Measurements from ENCODE around the gene DAB1. TPM values are rescaled to one million over a fixed set of nuclear protein-coding genes. Genes with fewer than 3 reads are reported as not detected.

The DAB1 gene
- total and polyA plus RNA-seq, 7 donors: under 0.01 to 1.1 (median 0.75) TPM; not detected in 1

GRCh38 chr1:57209495-57209894 is 214.4 kb downstream of the DAB1 start:
- Histone ChIP-seq H3K36me3 (no peaks in the 10 kb centered on the region), H3K9me3 (no peaks in the 10 kb centered on the region), H3K27ac (no peak overlapping the region), H3K27me3 (no peaks in the 10 kb centered on the region), H3K4me3 (no peak overlapping the region), H3K4me1 (no peaks in the 10 kb centered on the region)
- no peak for DNase-seq
- intact Hi-C loops (cut with DNase I): no loop called here
- WGBS, 2 donors: 83 to 90% methylated on average over 1 of the region's 1 CpG
- no peak for TF ChIP-seq EP300 (IDR thresholded peaks at IDR 0.05)
- TF ChIP-seq CTCF (IDR thresholded peaks at IDR 0.05): no peak

GRCh38 chr1:57208741-57209302 is 215.0 kb downstream of the DAB1 start:
- WGBS, 2 donors: 50 to 85% methylated on average over 1 of the region's 1 CpG
- no peaks in the 10 kb centered on the region for H3K4me1 ChIP-seq
- no peak for TF ChIP-seq POLR2A (IDR thresholded peaks at IDR 0.05)
- no peak for TF ChIP-seq POLR2AphosphoS5 (IDR thresholded peaks at IDR 0.05)
- TF ChIP-seq EP300 (IDR thresholded peaks at IDR 0.05): no peak
- no peak overlapping the region for H3K27ac ChIP-seq
- intact Hi-C loops (cut with DNase I): no loop called here
- H3K4me3 ChIP-seq: no peak overlapping the region
- no peaks in the 10 kb centered on the region for H3K27me3 ChIP-seq
- DNase-seq: no peak
- no peaks in the 10 kb centered on the region for H3K9me3 ChIP-seq
- H3K36me3 ChIP-seq: no peaks in the 10 kb centered on the region

GRCh38 chr1:57206038-57206437 is 217.8 kb downstream of the DAB1 start:
- Histone ChIP-seq H3K9me3 (no peaks in the 10 kb centered on the region), H3K27ac (no peak overlapping the region), H3K27me3 (no peaks in the 10 kb centered on the region), H3K4me3 (no peak overlapping the region), H3K4me1 (no peaks in the 10 kb centered on the region), H3K36me3 (no peaks in the 10 kb centered on the region)
- DNase-seq: no peak
- TF ChIP-seq POLR2A (IDR thresholded peaks at IDR 0.05) (no peak), CTCF (IDR thresholded peaks at IDR 0.05) (no peak), EP300 (IDR thresholded peaks at IDR 0.05) (no peak), POLR2AphosphoS5 (IDR thresholded peaks at IDR 0.05) (no peak)
- intact Hi-C loops (cut with DNase I): no loop called here

GRCh38 chr1:57204942-57205787 is 218.7 kb downstream of the DAB1 start:
- H3K4me3 ChIP-seq: no peak overlapping the region
- no peak overlapping the region for H3K27ac ChIP-seq
- DNase-seq: no peak
- TF ChIP-seq POLR2AphosphoS5 (IDR thresholded peaks at IDR 0.05) (no peak), CTCF (IDR thresholded peaks at IDR 0.05) (no peak), EP300 (IDR thresholded peaks at IDR 0.05) (no peak), POLR2A (IDR thresholded peaks at IDR 0.05) (no peak)
- WGBS, 2 donors: 73 to 84% methylated on average over 5 of the region's 5 CpGs
- H3K4me1 ChIP-seq: no peaks in the 10 kb centered on the region
- H3K9me3 ChIP-seq: no peaks in the 10 kb centered on the region
- no peaks in the 10 kb centered on the region for H3K36me3 ChIP-seq
- intact Hi-C loops (cut with DNase I): no loop called here
- H3K27me3 ChIP-seq: no peaks in the 10 kb centered on the region

- 82 to 84% methylated on average over 3 of the region's 3 CpGs for WGBS, 2 donors
- H3K4me3 ChIP-seq: no peak overlapping the region
- no peaks in the 10 kb centered on the region for H3K36me3 ChIP-seq
- TF ChIP-seq POLR2AphosphoS5 (IDR thresholded peaks at IDR 0.05) (no peak), EP300 (IDR thresholded peaks at IDR 0.05) (no peak), CTCF (IDR thresholded peaks at IDR 0.05) (no peak), POLR2A (IDR thresholded peaks at IDR 0.05) (no peak)
- no peaks in the 10 kb centered on the region for H3K4me1 ChIP-seq
- DNase-seq: no peak
- intact Hi-C loops (cut with DNase I): no loop called here
- H3K9me3 ChIP-seq: no peaks in the 10 kb centered on the region
- no peak overlapping the region for H3K27ac ChIP-seq
- H3K27me3 ChIP-seq: no peaks in the 10 kb centered on the region
These were observed 219.8 kb downstream of the DAB1 start for GRCh38 chr1:57204091-57204490.

All from sigmoid colon (tissue), 7 donors.